GM12878 (cell line): ENCODE data around the gene H2BK1. TPM values are rescaled to one million over a fixed set of nuclear protein-coding genes. Genes with fewer than 3 reads are reported as not detected.

Source experiments
- ATAC-seq: fragments of 200-7000 bp; cut with Tn5 transposase; 3 replicates; pipeline ENCODE4 v1.9.1; 2020; ENCODE audit warnings: mild to moderate bottlenecking, moderate library complexity
- BruUV-seq: library from RNA; stranded (reverse); fragments of 400-500 nt; replicated peaks from 2 replicates; lab custom pipeline; 2021; lab: Mats Ljungman, UMichigan
- CTCF ChIA-PET: fragments of 300-600 bp; sonication (Branson Sonifier 250); formaldehyde crosslinking; extraction: SDS; loops from one replicate; lab custom pipeline; 2021; ENCODE audit warnings: inconsistent platforms; lab: Yijun Ruan, JAX
- POLR2A ChIA-PET: fragments of 350-600 bp; formaldehyde crosslinking; extraction: SDS; loops from one replicate; lab custom pipeline; 2021; ENCODE audit warnings: inconsistent platforms; lab: Charles Lee
- RAD21 ChIA-PET: fragments of 300-600 bp; sonication (Branson Sonifier 250); formaldehyde crosslinking; loops from one replicate; lab custom pipeline; 2023; ENCODE audit warnings: antibody characterized with exemption; ENCODE audit not compliant: unreplicated experiment; lab: Charles Lee
- SMC1A ChIA-PET: fragments of 300-600 bp; sonication (Branson Sonifier 250); formaldehyde crosslinking; loops from one replicate; lab custom pipeline; 2023; ENCODE audit not compliant: unreplicated experiment, uncharacterized antibody; lab: Charles Lee
- DNase-seq: peaks from one replicate; pipeline ENCODE4 v3.0.0-alpha.2; 2011; ENCODE audit warnings: low read depth, low spot score
- FAIRE-seq: peaks from 3 replicates; lab custom pipeline; 2011; peaks lifted over from hg19 to GRCh38; lab: Jason Lieb, UNC
- H2AFZ ChIP-seq: 2 replicates; pipeline ENCODE4 v1.6.0; 2011; ENCODE audit warnings: low read depth, low read length, control low read depth; ENCODE audit not compliant: control insufficient read depth
- H3K27ac ChIP-seq: 2 replicates; pipeline ENCODE4 v1.5.1; 2011; ENCODE audit warnings: control low read depth; ENCODE audit not compliant: control insufficient read depth, insufficient read depth
- H3K27me3 ChIP-seq, 2 experiments: replicated peaks in 1 of 2; 2 replicates each; pipeline versions ENCODE4 v1.6.0 to v1.6.1; 2011; ENCODE audit warnings: low read length in 1 of 2; ENCODE audit not compliant: control insufficient read depth in 2 of 2, insufficient read depth in 2 of 2
- H3K36me3 ChIP-seq, 2 experiments: 2 replicates each; pipeline ENCODE4 v1.5.1; 2011; ENCODE audit warnings: low read length in 1 of 2; ENCODE audit not compliant: control insufficient read depth in 2 of 2, insufficient read depth in 2 of 2
- H3K4me1 ChIP-seq: 2 replicates; pipeline ENCODE4 v1.6.1; 2011; ENCODE audit warnings: mild to moderate bottlenecking, low read length, moderate library complexity, mixed read lengths; ENCODE audit not compliant: control insufficient read depth, insufficient read depth
- H3K4me2 ChIP-seq: 2 replicates; pipeline ENCODE4 v1.6.0; 2011; ENCODE audit warnings: control low read depth; ENCODE audit not compliant: control insufficient read depth, insufficient read depth
- H3K4me3 ChIP-seq: fragments of 200-600 bp; sonication (generic); 2 replicates; pipeline ENCODE4 v1.5.1; 2016
- H3K79me2 ChIP-seq: 2 replicates; pipeline ENCODE4 v1.6.0; 2011; ENCODE audit warnings: low read length; ENCODE audit not compliant: control insufficient read depth, insufficient read depth
- H3K9ac ChIP-seq: 2 replicates; pipeline ENCODE4 v1.8.0; 2011; ENCODE audit warnings: low read length, control low read depth, mixed read lengths; ENCODE audit not compliant: control insufficient read depth, insufficient read depth
- H3K9me3 ChIP-seq: replicated peaks from 3 replicates; pipeline ENCODE4 v1.5.1; 2011; ENCODE audit warnings: mild to moderate bottlenecking, low read length; ENCODE audit not compliant: control insufficient read depth, insufficient read depth
- H4K20me1 ChIP-seq: 2 replicates; pipeline ENCODE4 v1.6.0; 2011; ENCODE audit not compliant: control insufficient read depth, insufficient read depth
- E4F1 ChIP-seq: fragments of 450-650 bp; IDR thresholded peaks from 2 replicates; pipeline ENCODE4 v1.6.1; 2018; ENCODE audit warnings: borderline replicate concordance, mild to moderate bottlenecking; ENCODE audit not compliant: partially characterized antibody
- EGR1 ChIP-seq, 2 experiments: IDR thresholded peaks; 1 replicate in 1 of 2; 2 replicates in 1 of 2; pipeline ENCODE4 v1.6.1; 2011 to 2012; ENCODE audit warnings: low read depth in 2 of 2, low read length in 2 of 2, borderline replicate concordance in 1 of 2, mild to moderate bottlenecking in 1 of 2, moderate library complexity in 1 of 2
- FOS ChIP-seq: IDR thresholded peaks from 3 replicates; pipeline ENCODE4 v1.6.1; 2011; ENCODE audit warnings: borderline replicate concordance; ENCODE audit not compliant: insufficient read length; ENCODE audit errors: extremely low read depth
- HDGF ChIP-seq: fragments of 450-650 bp; IDR thresholded peaks from 2 replicates; pipeline ENCODE4 v1.6.1; 2016; ENCODE audit warnings: antibody characterized with exemption
- IKZF2 ChIP-seq, 2 experiments: fragments of 450-650 bp; IDR thresholded peaks; 2 replicates each; pipeline ENCODE4 v1.6.1; 2017; ENCODE audit warnings: mild to moderate bottlenecking in 2 of 2, moderate library complexity in 2 of 2
- MEF2A ChIP-seq: IDR thresholded peaks from 2 replicates; pipeline ENCODE4 v1.6.1; 2011; ENCODE audit warnings: low read depth, mild to moderate bottlenecking, low read length, moderate library complexity; ENCODE audit not compliant: insufficient read depth
- PML ChIP-seq: IDR thresholded peaks from 2 replicates; pipeline ENCODE4 v1.6.1; 2012; ENCODE audit warnings: low read length, inconsistent platforms
- WGBS: methylation state at CpG from one replicate; pipeline ENCODE4 v1.1.6; 2016; ENCODE audit warnings: low lambda C conversion rate; ENCODE audit not compliant: insufficient replicate concordance, insufficient coverage; ENCODE audit errors: missing lambda C conversion rate; 5-methylcytosine and 5-hydroxymethylcytosine counted together
- in situ Hi-C: fragments of 300-500 bp; cut with MboI; formaldehyde crosslinking; loops from 9 replicates; pipeline ENCODE4 v1.14.3; 2018; ENCODE audit warnings: mixed read lengths
- intact Hi-C: fragments of 100-400 bp; cut with micrococcal nuclease; formaldehyde crosslinking; loops from one replicate; pipeline ENCODE4 v1.14.2; 2022; ENCODE audit not compliant: unreplicated experiment
- polyA plus RNA-seq, 11 experiments: library from polyadenylated mRNA; depleted of rRNA in 4 of 11; unstranded in 6 of 11; stranded (reverse) in 5 of 11; fragments of >200 nt; fragmentation: Nextera tagmentation in 4 of 11; fragmentation: Illumina TruSeq in 1 of 11; extraction: Ambion mirVana in 4 of 11; extraction: Trizol in 1 of 11; gene quantifications; 1 replicate in 1 of 11; 2 replicates in 10 of 11; pipeline versions ENCODE4 v1.2.1 to v1.2.3, GENCODE V29; 2011 to 2016; ENCODE audit warnings: inconsistent platforms in 2 of 11, missing spikeins in 2 of 11, low read depth in 1 of 11
- total RNA-seq, 4 experiments: library from RNA; depleted of rRNA in 3 of 4; stranded (reverse); fragments of >200 nt in 3 of 4; fragmentation: Illumina TruSeq in 1 of 4; extraction: Trizol in 1 of 4; gene quantifications; 2 replicates each; pipeline versions ENCODE4 v1.2.1 to v1.2.3, GENCODE V29; 2013 to 2021
- TF ChIP-seq, protein P1 (sequence below): IDR thresholded peaks from 2 replicates; pipeline ENCODE4 v1.6.1; 2011; ENCODE audit warnings: low read depth, low read length, improper control_type of control experiment, borderline replicate concordance

The H2BK1 gene
- total and polyA plus RNA-seq, 10 of the 15 experiments (the other 5 are each of a cell fraction or from before 2014, with no cell fraction given) = 0.54 TPM; not detected in 9

GRCh38 chr7:151251689-151252560, 41.6 kb upstream of the H2BK1 start:
- SMC1A ChIA-PET = no interaction called here
- DNase-seq = no peak
- POLR2A ChIA-PET = no interaction called here
- CTCF ChIA-PET = interaction anchor here (0.7 to 1.0 kb wide), 2 partner anchors 8 to 65 kb away, joined by 3 read pairs; no protein-coding TSS in a partner anchor
- no peak overlapping the region for H3K27ac ChIP-seq
- no TSS peak for BruUV-seq
- H4K20me1 ChIP-seq = no peaks in the 10 kb centered on the region
- no peak for ATAC-seq
- no peak overlapping the region for H3K4me3 ChIP-seq
- WGBS = 2% methylated on average over 19 of the region's 79 CpGs
- H3K9me3 ChIP-seq = no peaks in the 10 kb centered on the region
- no peak for FAIRE-seq
- H3K27me3 ChIP-seq = peaks cover 20 to 27% of the 10 kb centered on the region in 2 experiments
- no peaks in the 10 kb centered on the region for H3K79me2 ChIP-seq
- no peak overlapping the region for H3K4me2 ChIP-seq
- RAD21 ChIA-PET = no interaction called here
- TF ChIP-seq E4F1 (no peak), IKZF2 (IDR thresholded peaks at IDR 0.05) (no peak), MEF2A (no peak), FOS (no peak), HDGF (no peak), PML (no peak), EGR1 (IDR thresholded peaks at IDR 0.05; ENCODE audit: borderline replicate concordance in 1 of 2, low read depth in 2 of 2, low read length in 2 of 2) (no peak)
- TF ChIP-seq, protein P1, sequence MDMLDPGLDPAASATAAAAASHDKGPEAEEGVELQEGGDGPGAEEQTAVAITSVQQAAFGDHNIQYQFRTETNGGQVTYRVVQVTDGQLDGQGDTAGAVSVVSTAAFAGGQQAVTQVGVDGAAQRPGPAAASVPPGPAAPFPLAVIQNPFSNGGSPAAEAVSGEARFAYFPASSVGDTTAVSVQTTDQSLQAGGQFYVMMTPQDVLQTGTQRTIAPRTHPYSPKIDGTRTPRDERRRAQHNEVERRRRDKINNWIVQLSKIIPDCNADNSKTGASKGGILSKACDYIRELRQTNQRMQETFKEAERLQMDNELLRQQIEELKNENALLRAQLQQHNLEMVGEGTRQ = no peak
- no peaks in the 10 kb centered on the region for H3K36me3 ChIP-seq
- H3K4me1 ChIP-seq = no peaks in the 10 kb centered on the region
- no peak overlapping the region for H2AFZ ChIP-seq
- in situ Hi-C loops = no loop called here
- no peak overlapping the region for H3K9ac ChIP-seq
- intact Hi-C loops = no loop called here
